GM12878 (cell line): Measurements from ENCODE around the gene ESRP2. TPM values are rescaled to one million over a fixed set of nuclear protein-coding genes. Genes with fewer than 3 reads are reported as not detected.

ENCODE experiments used
- ATAC-seq: fragments of 200-7000 bp; cut with Tn5 transposase; 3 replicates; pipeline ENCODE4 v1.9.1; 2020; ENCODE audit warnings: mild to moderate bottlenecking, moderate library complexity
- BruUV-seq: library from RNA; stranded (reverse); fragments of 400-500 nt; replicated peaks from 2 replicates; lab custom pipeline; 2021; lab: Mats Ljungman, UMichigan
- CTCF ChIA-PET: fragments of 300-600 bp; sonication (Branson Sonifier 250); formaldehyde crosslinking; extraction: SDS; loops from one replicate; lab custom pipeline; 2021; ENCODE audit warnings: inconsistent platforms; lab: Yijun Ruan, JAX
- POLR2A ChIA-PET: fragments of 350-600 bp; formaldehyde crosslinking; extraction: SDS; loops from one replicate; lab custom pipeline; 2021; ENCODE audit warnings: inconsistent platforms; lab: Charles Lee
- RAD21 ChIA-PET: fragments of 300-600 bp; sonication (Branson Sonifier 250); formaldehyde crosslinking; loops from one replicate; lab custom pipeline; 2023; ENCODE audit warnings: antibody characterized with exemption; ENCODE audit not compliant: unreplicated experiment; lab: Charles Lee
- SMC1A ChIA-PET: fragments of 300-600 bp; sonication (Branson Sonifier 250); formaldehyde crosslinking; loops from one replicate; lab custom pipeline; 2023; ENCODE audit not compliant: unreplicated experiment, uncharacterized antibody; lab: Charles Lee
- DNase-seq: peaks from one replicate; pipeline ENCODE4 v3.0.0-alpha.2; 2011; ENCODE audit warnings: low read depth, low spot score
- FAIRE-seq: peaks from 3 replicates; lab custom pipeline; 2011; peaks lifted over from hg19 to GRCh38; lab: Jason Lieb, UNC
- H2AFZ ChIP-seq: 2 replicates; pipeline ENCODE4 v1.6.0; 2011; ENCODE audit warnings: low read depth, low read length, control low read depth; ENCODE audit not compliant: control insufficient read depth
- H3K27ac ChIP-seq: 2 replicates; pipeline ENCODE4 v1.5.1; 2011; ENCODE audit warnings: control low read depth; ENCODE audit not compliant: control insufficient read depth, insufficient read depth
- H3K27me3 ChIP-seq, 2 experiments: replicated peaks in 1 of 2; 2 replicates each; pipeline versions ENCODE4 v1.6.0 to v1.6.1; 2011; ENCODE audit warnings: low read length in 1 of 2; ENCODE audit not compliant: control insufficient read depth in 2 of 2, insufficient read depth in 2 of 2
- H3K36me3 ChIP-seq, 2 experiments: 2 replicates each; pipeline ENCODE4 v1.5.1; 2011; ENCODE audit warnings: low read length in 1 of 2; ENCODE audit not compliant: control insufficient read depth in 2 of 2, insufficient read depth in 2 of 2
- H3K4me1 ChIP-seq: 2 replicates; pipeline ENCODE4 v1.6.1; 2011; ENCODE audit warnings: mild to moderate bottlenecking, low read length, moderate library complexity, mixed read lengths; ENCODE audit not compliant: control insufficient read depth, insufficient read depth
- H3K4me2 ChIP-seq: 2 replicates; pipeline ENCODE4 v1.6.0; 2011; ENCODE audit warnings: control low read depth; ENCODE audit not compliant: control insufficient read depth, insufficient read depth
- H3K4me3 ChIP-seq: fragments of 200-600 bp; sonication (generic); 2 replicates; pipeline ENCODE4 v1.5.1; 2016
- H3K79me2 ChIP-seq: 2 replicates; pipeline ENCODE4 v1.6.0; 2011; ENCODE audit warnings: low read length; ENCODE audit not compliant: control insufficient read depth, insufficient read depth
- H3K9ac ChIP-seq: 2 replicates; pipeline ENCODE4 v1.8.0; 2011; ENCODE audit warnings: low read length, control low read depth, mixed read lengths; ENCODE audit not compliant: control insufficient read depth, insufficient read depth
- H3K9me3 ChIP-seq: replicated peaks from 3 replicates; pipeline ENCODE4 v1.5.1; 2011; ENCODE audit warnings: mild to moderate bottlenecking, low read length; ENCODE audit not compliant: control insufficient read depth, insufficient read depth
- H4K20me1 ChIP-seq: 2 replicates; pipeline ENCODE4 v1.6.0; 2011; ENCODE audit not compliant: control insufficient read depth, insufficient read depth
- BCL11A ChIP-seq: IDR thresholded peaks from 2 replicates; pipeline ENCODE4 v1.6.1; 2011; ENCODE audit warnings: low read depth, low read length
- CBX3 ChIP-seq: fragments of 200-600 bp; sonication (generic); IDR thresholded peaks from 2 replicates; pipeline ENCODE4 v1.6.1; 2016; ENCODE audit warnings: low read depth, borderline replicate concordance
- CHD2 ChIP-seq: IDR thresholded peaks from 2 replicates; pipeline ENCODE4 v1.6.1; 2011; ENCODE audit warnings: low read depth, low read length, improper control_type of control experiment, borderline replicate concordance
- DPF2 ChIP-seq: fragments of 450-650 bp; IDR thresholded peaks from 2 replicates; pipeline ENCODE4 v1.6.1; 2017; ENCODE audit warnings: mild to moderate bottlenecking
- EZH2 ChIP-seq: IDR thresholded peaks from 2 replicates; pipeline ENCODE4 v1.6.1; 2012; ENCODE audit warnings: low read depth, mild to moderate bottlenecking, control low read depth, inconsistent platforms, low read length, borderline replicate concordance; ENCODE audit not compliant: control insufficient read depth
- GATAD2B ChIP-seq: fragments of 450-650 bp; conservative IDR thresholded peaks from 2 replicates; pipeline ENCODE4 v1.6.1; 2017; ENCODE audit warnings: low read depth, mild to moderate bottlenecking, moderate library complexity
- NFYA ChIP-seq: IDR thresholded peaks from 2 replicates; pipeline ENCODE4 v1.6.1; 2011; ENCODE audit warnings: low read depth, mild to moderate bottlenecking, low read length, improper control_type of control experiment, borderline replicate concordance
- PAX5 ChIP-seq: IDR thresholded peaks from 2 replicates; pipeline ENCODE4 v1.6.1; 2011; ENCODE audit warnings: low read depth, low read length, borderline replicate concordance
- RAD51 ChIP-seq: fragments of 450-650 bp; IDR thresholded peaks from 2 replicates; pipeline ENCODE4 v1.6.1; 2016; ENCODE audit warnings: moderate library complexity, mild to moderate bottlenecking, inconsistent platforms
- RBBP5 ChIP-seq: fragments of 200-600 bp; sonication (generic); conservative IDR thresholded peaks from 2 replicates; pipeline ENCODE4 v1.6.1; 2016
- SP1 ChIP-seq: IDR thresholded peaks from one replicate; pipeline ENCODE4 v1.6.1; 2011; ENCODE audit warnings: low read depth, low read length
- TAF1 ChIP-seq: IDR thresholded peaks from 2 replicates; pipeline ENCODE4 v1.6.1; 2011; ENCODE audit warnings: mild to moderate bottlenecking, low read depth, low read length, borderline replicate concordance
- ZBED1 ChIP-seq: IDR thresholded peaks from 2 replicates; pipeline ENCODE4 v1.6.1; 2016; ENCODE audit warnings: borderline replicate concordance
- WGBS: methylation state at CpG from one replicate; pipeline ENCODE4 v1.1.6; 2016; ENCODE audit warnings: low lambda C conversion rate; ENCODE audit not compliant: insufficient replicate concordance, insufficient coverage; ENCODE audit errors: missing lambda C conversion rate; 5-methylcytosine and 5-hydroxymethylcytosine counted together
- in situ Hi-C: fragments of 300-500 bp; cut with MboI; formaldehyde crosslinking; loops from 9 replicates; pipeline ENCODE4 v1.14.3; 2018; ENCODE audit warnings: mixed read lengths
- intact Hi-C: fragments of 100-400 bp; cut with micrococcal nuclease; formaldehyde crosslinking; loops from one replicate; pipeline ENCODE4 v1.14.2; 2022; ENCODE audit not compliant: unreplicated experiment
- polyA plus RNA-seq, 11 experiments: library from polyadenylated mRNA; depleted of rRNA in 4 of 11; unstranded in 6 of 11; stranded (reverse) in 5 of 11; fragments of >200 nt; fragmentation: Nextera tagmentation in 4 of 11; fragmentation: Illumina TruSeq in 1 of 11; extraction: Ambion mirVana in 4 of 11; extraction: Trizol in 1 of 11; gene quantifications; 1 replicate in 1 of 11; 2 replicates in 10 of 11; pipeline versions ENCODE4 v1.2.1 to v1.2.3, GENCODE V29; 2011 to 2016; ENCODE audit warnings: inconsistent platforms in 2 of 11, missing spikeins in 2 of 11, low read depth in 1 of 11
- total RNA-seq, 4 experiments: library from RNA; depleted of rRNA in 3 of 4; stranded (reverse); fragments of >200 nt in 3 of 4; fragmentation: Illumina TruSeq in 1 of 4; extraction: Trizol in 1 of 4; gene quantifications; 2 replicates each; pipeline versions ENCODE4 v1.2.1 to v1.2.3, GENCODE V29; 2013 to 2021
- TF ChIP-seq, protein P1 (sequence below): fragments of 450-650 bp; IDR thresholded peaks from 2 replicates; pipeline ENCODE4 v1.6.1; 2017; ENCODE audit warnings: borderline replicate concordance
- TF ChIP-seq, protein P2 (sequence below): IDR thresholded peaks from 2 replicates; pipeline ENCODE4 v1.6.1; 2011; ENCODE audit warnings: low read depth, low read length, improper control_type of control experiment, borderline replicate concordance

ESRP2 gene
- total and polyA plus RNA-seq, 10 of the 15 experiments (the other 5 are each of a cell fraction or from before 2014, with no cell fraction given) = 0.04 to 0.64 (median 0.08) TPM; not detected in 3

DNA sequence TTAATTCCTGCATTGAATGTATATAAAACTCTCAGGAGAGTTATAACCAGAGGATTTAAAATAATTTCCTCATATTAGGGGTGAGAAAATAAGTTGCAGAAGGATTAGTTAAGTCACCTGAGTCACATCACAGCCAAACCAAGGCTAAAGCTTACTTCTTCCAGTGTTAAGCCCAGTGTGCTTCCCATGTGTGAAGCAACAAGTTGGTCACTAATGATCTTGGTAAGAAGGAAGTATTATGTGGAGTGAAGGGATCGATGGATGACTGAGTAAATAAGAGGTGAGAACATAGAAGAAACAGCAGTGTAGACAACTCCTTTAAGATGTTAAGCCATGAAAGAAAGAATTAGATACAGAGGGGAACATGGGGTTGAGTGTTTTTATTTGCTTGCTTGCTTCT lies 20.6 kb downstream of the ESRP2 start:
- H3K36me3 ChIP-seq = no peaks in the 10 kb centered on the region
- H2AFZ ChIP-seq = no peak overlapping the region
- no peak overlapping the region for H3K4me3 ChIP-seq
- WGBS = 92% methylated on average over 1 of the region's 1 CpG
- ChIA-PET SMC1A (interaction anchor here (0.8 to 1.1 kb wide), 2 partner anchors 9 to 15 kb away, joined by 3 read pairs; no protein-coding TSS in a partner anchor), POLR2A (no interaction called here), CTCF (no interaction called here), RAD21 (no interaction called here)
- no peak for DNase-seq
- no peak overlapping the region for H3K9ac ChIP-seq
- H3K9me3 ChIP-seq = no peaks in the 10 kb centered on the region
- no peak overlapping the region for H3K4me2 ChIP-seq
- no peaks in the 10 kb centered on the region for H3K79me2 ChIP-seq
- no peaks in the 10 kb centered on the region for H4K20me1 ChIP-seq
- intact Hi-C loops = no loop called here
- in situ Hi-C loops = no loop called here
- peaks cover 7% of the 10 kb centered on the region for H3K4me1 ChIP-seq
- H3K27me3 ChIP-seq = no peaks in the 10 kb centered on the region
- ATAC-seq = no peak
- FAIRE-seq = no peak
- no peak for TF ChIP-seq GATAD2B
- TF ChIP-seq, protein P1, sequence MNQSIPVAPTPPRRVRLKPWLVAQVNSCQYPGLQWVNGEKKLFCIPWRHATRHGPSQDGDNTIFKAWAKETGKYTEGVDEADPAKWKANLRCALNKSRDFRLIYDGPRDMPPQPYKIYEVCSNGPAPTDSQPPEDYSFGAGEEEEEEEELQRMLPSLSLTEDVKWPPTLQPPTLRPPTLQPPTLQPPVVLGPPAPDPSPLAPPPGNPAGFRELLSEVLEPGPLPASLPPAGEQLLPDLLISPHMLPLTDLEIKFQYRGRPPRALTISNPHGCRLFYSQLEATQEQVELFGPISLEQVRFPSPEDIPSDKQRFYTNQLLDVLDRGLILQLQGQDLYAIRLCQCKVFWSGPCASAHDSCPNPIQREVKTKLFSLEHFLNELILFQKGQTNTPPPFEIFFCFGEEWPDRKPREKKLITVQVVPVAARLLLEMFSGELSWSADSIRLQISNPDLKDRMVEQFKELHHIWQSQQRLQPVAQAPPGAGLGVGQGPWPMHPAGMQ = no peak
- no peak for TF ChIP-seq RAD51
- TF ChIP-seq NFYA = no peak
- TF ChIP-seq, all 136 proteins: peak for 0
- no TSS peak for BruUV-seq
- no peak overlapping the region for H3K27ac ChIP-seq

DNA sequence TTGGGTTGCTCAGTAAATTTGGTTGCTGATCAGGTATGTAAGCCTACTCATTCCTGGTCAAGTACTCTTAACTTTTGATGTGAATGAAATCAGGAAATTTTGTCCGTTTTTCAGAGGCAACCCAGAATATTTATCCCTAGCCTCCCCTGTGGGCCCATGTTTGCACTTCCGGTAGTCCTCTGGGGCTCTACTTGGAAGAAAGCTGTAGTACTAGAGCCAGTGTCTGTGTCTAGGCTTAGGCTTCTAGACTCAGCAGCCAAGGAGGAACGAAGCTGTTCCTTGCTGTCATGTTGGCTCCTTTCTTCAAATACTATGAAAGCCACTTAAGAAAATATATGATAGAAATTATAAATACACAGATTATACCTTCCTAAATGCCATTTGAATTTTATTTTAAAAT lies 21.2 kb downstream of the ESRP2 start:
- SMC1A ChIA-PET = no interaction called here
- Histone ChIP-seq H2AFZ (no peak overlapping the region), H3K9ac (no peak overlapping the region), H3K27ac (no peak overlapping the region), H3K36me3 (no peaks in the 10 kb centered on the region; a peak in 1 of 4 replicates), H3K4me3 (no peak overlapping the region), H3K4me1 (peaks cover 7% of the 10 kb centered on the region), H3K9me3 (no peaks in the 10 kb centered on the region), H3K79me2 (no peaks in the 10 kb centered on the region), H3K4me2 (no peak overlapping the region), H3K27me3 (no peaks in the 10 kb centered on the region), H4K20me1 (no peaks in the 10 kb centered on the region)
- no TSS peak for BruUV-seq
- DNase-seq (no peak), FAIRE-seq (no peak), ATAC-seq (no peak)
- RAD21 ChIA-PET = no interaction called here
- POLR2A ChIA-PET = no interaction called here
- in situ Hi-C loops = no loop called here
- intact Hi-C loops = no loop called here
- WGBS = 78% methylated on average over 3 of the region's 3 CpGs
- CTCF ChIA-PET = no interaction called here
- TF ChIP-seq PAX5 (no peak), CBX3 (no peak), EZH2 (no peak), SP1 (no peak), ZBED1 (no peak), BCL11A (no peak), DPF2 (no peak), TAF1 (no peak), CHD2 (no peak), RBBP5 (no peak)
- TF ChIP-seq, protein P2, sequence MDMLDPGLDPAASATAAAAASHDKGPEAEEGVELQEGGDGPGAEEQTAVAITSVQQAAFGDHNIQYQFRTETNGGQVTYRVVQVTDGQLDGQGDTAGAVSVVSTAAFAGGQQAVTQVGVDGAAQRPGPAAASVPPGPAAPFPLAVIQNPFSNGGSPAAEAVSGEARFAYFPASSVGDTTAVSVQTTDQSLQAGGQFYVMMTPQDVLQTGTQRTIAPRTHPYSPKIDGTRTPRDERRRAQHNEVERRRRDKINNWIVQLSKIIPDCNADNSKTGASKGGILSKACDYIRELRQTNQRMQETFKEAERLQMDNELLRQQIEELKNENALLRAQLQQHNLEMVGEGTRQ = no peak
